ENCODE results near the gene PER1. TPM values are rescaled to one million over a fixed set of nuclear protein-coding genes. Genes with fewer than 3 reads are reported as not detected.

The PER1 gene
- total and polyA plus RNA-seq, 2 of the 13 experiments (the other 11 are each of a cell fraction or from before 2014, with no cell fraction given) = 2.6 to 3.6 TPM

- TF ChIP-seq, protein P1, sequence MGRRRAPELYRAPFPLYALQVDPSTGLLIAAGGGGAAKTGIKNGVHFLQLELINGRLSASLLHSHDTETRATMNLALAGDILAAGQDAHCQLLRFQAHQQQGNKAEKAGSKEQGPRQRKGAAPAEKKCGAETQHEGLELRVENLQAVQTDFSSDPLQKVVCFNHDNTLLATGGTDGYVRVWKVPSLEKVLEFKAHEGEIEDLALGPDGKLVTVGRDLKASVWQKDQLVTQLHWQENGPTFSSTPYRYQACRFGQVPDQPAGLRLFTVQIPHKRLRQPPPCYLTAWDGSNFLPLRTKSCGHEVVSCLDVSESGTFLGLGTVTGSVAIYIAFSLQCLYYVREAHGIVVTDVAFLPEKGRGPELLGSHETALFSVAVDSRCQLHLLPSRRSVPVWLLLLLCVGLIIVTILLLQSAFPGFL (CRISPR knock-in tag; IDR thresholded peaks at IDR 0.05) = no peak
- TF ChIP-seq MLLT10 (CRISPR knock-in tag; IDR thresholded peaks at IDR 0.05) (no peak), PITX1 (CRISPR knock-in tag; IDR thresholded peaks at IDR 0.05) (no peak), GATAD2A (CRISPR knock-in tag; IDR thresholded peaks at IDR 0.05) (peak; percentile 45; the same call in 1 of the 2 replicates), TMF1 (CRISPR knock-in tag; IDR thresholded peaks at IDR 0.05; ENCODE audit: low read depth) (no peak), DNMT1 (CRISPR knock-in tag; IDR thresholded peaks at IDR 0.05) (no peak), ZNF441 (CRISPR knock-in tag; IDR thresholded peaks at IDR 0.05; ENCODE audit: borderline replicate concordance) (0 out of 2 replicates have a peak, but pooled peaks have one; percentile 38), YY1 (IDR thresholded peaks at IDR 0.05; ENCODE audit: insufficient read depth, insufficient replicate concordance, low read depth, low read length) (peak; percentile 20), ZBTB1 (CRISPR knock-in tag; IDR thresholded peaks at IDR 0.05; ENCODE audit: borderline replicate concordance) (no peak; the same call in 1 of the 2 replicates), FOXJ3 (CRISPR knock-in tag; IDR thresholded peaks at IDR 0.05; ENCODE audit: borderline replicate concordance) (no peak), ZNF34 (CRISPR knock-in tag; IDR thresholded peaks at IDR 0.05; ENCODE audit: borderline replicate concordance) (no peak), NCOR1 (IDR thresholded peaks at IDR 0.05; ENCODE audit: borderline replicate concordance, low read length) (peak; percentile 18; the same call in 1 of the 2 replicates), ZNF788 (CRISPR knock-in tag; IDR thresholded peaks at IDR 0.05; ENCODE audit: borderline replicate concordance) (no peak), ZSCAN12 (CRISPR knock-in tag; IDR thresholded peaks at IDR 0.05) (no peak), ZBTB21 (CRISPR knock-in tag; IDR thresholded peaks at IDR 0.05) (no peak), MXD1 (CRISPR knock-in tag; IDR thresholded peaks at IDR 0.05) (peak; percentile 35; the same call in 1 of the 2 replicates), PRMT3 (CRISPR knock-in tag; IDR thresholded peaks at IDR 0.05; ENCODE audit: borderline replicate concordance, low read depth) (no peak), AHR (CRISPR knock-in tag; IDR thresholded peaks at IDR 0.05) (no peak), MBD4 (IDR thresholded peaks at IDR 0.05; ENCODE audit: borderline replicate concordance, low read length) (no peak), HCFC1 (IDR thresholded peaks at IDR 0.05; ENCODE audit: low read depth, low read length) (no peak), ZEB1 (IDR thresholded peaks at IDR 0.05; ENCODE audit: insufficient replicate concordance, low read depth) (no peak), ZNF772 (CRISPR knock-in tag; IDR thresholded peaks at IDR 0.05) (no peak), ZNF552 (CRISPR knock-in tag; IDR thresholded peaks at IDR 0.05; ENCODE audit: borderline replicate concordance) (no peak), THYN1 (CRISPR knock-in tag; IDR thresholded peaks at IDR 0.05; ENCODE audit: borderline replicate concordance, low read depth) (no peak)
- TF ChIP-seq, protein P2, sequence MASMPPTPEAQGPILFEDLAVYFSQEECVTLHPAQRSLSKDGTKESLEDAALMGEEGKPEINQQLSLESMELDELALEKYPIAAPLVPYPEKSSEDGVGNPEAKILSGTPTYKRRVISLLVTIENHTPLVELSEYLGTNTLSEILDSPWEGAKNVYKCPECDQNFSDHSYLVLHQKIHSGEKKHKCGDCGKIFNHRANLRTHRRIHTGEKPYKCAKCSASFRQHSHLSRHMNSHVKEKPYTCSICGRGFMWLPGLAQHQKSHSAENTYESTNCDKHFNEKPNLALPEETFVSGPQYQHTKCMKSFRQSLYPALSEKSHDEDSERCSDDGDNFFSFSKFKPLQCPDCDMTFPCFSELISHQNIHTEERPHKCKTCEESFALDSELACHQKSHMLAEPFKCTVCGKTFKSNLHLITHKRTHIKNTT (CRISPR knock-in tag; IDR thresholded peaks at IDR 0.05) = no peak
- TF ChIP-seq, protein P3, sequence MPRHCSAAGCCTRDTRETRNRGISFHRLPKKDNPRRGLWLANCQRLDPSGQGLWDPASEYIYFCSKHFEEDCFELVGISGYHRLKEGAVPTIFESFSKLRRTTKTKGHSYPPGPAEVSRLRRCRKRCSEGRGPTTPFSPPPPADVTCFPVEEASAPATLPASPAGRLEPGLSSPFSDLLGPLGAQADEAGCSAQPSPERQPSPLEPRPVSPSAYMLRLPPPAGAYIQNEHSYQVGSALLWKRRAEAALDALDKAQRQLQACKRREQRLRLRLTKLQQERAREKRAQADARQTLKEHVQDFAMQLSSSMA (CRISPR knock-in tag; IDR thresholded peaks at IDR 0.05) = no peak
- TF ChIP-seq, protein P4, sequence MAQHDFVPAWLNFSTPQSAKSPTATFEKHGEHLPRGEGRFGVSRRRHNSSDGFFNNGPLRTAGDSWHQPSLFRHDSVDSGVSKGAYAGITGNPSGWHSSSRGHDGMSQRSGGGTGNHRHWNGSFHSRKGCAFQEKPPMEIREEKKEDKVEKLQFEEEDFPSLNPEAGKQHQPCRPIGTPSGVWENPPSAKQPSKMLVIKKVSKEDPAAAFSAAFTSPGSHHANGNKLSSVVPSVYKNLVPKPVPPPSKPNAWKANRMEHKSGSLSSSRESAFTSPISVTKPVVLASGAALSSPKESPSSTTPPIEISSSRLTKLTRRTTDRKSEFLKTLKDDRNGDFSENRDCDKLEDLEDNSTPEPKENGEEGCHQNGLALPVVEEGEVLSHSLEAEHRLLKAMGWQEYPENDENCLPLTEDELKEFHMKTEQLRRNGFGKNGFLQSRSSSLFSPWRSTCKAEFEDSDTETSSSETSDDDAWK (CRISPR knock-in tag; IDR thresholded peaks at IDR 0.05) = no peak
Observed at GRCh38 chr17:8152112-8152775, at the start of gene PER1 (continued).

Data from HepG2 (cell line).